HUES6 (cell line): Measurements from ENCODE around the gene ILK.

Source experiments
- H3K27ac ChIP-seq: 2 replicates; pipeline ENCODE4 v1.7.0; 2013; ENCODE audit warnings: low read depth, mild to moderate bottlenecking, low read length, inconsistent platforms
- H3K27me3 ChIP-seq: 2 replicates; pipeline ENCODE4 v1.6.1; 2013; ENCODE audit warnings: low read length; ENCODE audit not compliant: control insufficient read depth, insufficient read depth
- H3K36me3 ChIP-seq: 2 replicates; pipeline ENCODE4 v1.6.1; 2013; ENCODE audit warnings: low read length; ENCODE audit not compliant: control insufficient read depth, insufficient read depth
- H3K4me1 ChIP-seq: 2 replicates; pipeline ENCODE4 v1.6.1; 2013; ENCODE audit warnings: low read length; ENCODE audit not compliant: control insufficient read depth, insufficient read depth
- H3K4me3 ChIP-seq: 2 replicates; pipeline ENCODE4 v1.5.1; 2013; ENCODE audit warnings: low read depth, low read length
- H3K9ac ChIP-seq: one replicate; pipeline ENCODE4 v1.6.1; 2013; ENCODE audit warnings: mild to moderate bottlenecking, low read length
- H3K9me3 ChIP-seq: 2 replicates; pipeline ENCODE4 v1.6.1; 2013; ENCODE audit warnings: low read depth, low read length; ENCODE audit not compliant: control insufficient read depth, insufficient read depth

The ILK gene

DNA sequence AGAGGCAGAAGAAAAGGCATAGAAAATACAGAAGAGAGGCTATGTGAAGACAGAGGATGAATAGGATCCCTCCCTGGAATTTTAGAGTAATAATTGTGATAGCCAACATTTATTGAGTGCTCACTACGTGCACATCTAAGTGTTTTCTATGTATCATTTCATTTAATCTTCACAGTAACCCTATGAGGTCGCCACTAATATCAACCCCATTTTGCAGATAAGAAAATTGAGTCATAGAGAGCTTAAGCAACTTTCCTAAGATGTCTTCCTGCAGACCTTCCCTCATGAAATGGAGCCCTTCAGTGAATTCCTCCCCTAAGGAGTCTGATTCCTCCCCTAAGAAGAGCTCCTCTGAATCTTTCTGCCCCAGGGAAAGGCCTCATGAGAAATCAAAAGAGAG, 38.2 kb upstream of the ILK start:
- H3K4me1 ChIP-seq, result peaks cover 30% of the 10 kb centered on the region
- H3K9ac ChIP-seq, result no peak overlapping the region
- H3K4me3 ChIP-seq, result no peak overlapping the region
- H3K36me3 ChIP-seq, result no peaks in the 10 kb centered on the region; the same call in 1 of the 2 replicates
- peaks cover 1% of the 10 kb centered on the region; the same call in 1 of the 2 replicates for H3K27me3 ChIP-seq
- no peak overlapping the region for H3K27ac ChIP-seq
- H3K9me3 ChIP-seq, result no peaks in the 10 kb centered on the region

DNA sequence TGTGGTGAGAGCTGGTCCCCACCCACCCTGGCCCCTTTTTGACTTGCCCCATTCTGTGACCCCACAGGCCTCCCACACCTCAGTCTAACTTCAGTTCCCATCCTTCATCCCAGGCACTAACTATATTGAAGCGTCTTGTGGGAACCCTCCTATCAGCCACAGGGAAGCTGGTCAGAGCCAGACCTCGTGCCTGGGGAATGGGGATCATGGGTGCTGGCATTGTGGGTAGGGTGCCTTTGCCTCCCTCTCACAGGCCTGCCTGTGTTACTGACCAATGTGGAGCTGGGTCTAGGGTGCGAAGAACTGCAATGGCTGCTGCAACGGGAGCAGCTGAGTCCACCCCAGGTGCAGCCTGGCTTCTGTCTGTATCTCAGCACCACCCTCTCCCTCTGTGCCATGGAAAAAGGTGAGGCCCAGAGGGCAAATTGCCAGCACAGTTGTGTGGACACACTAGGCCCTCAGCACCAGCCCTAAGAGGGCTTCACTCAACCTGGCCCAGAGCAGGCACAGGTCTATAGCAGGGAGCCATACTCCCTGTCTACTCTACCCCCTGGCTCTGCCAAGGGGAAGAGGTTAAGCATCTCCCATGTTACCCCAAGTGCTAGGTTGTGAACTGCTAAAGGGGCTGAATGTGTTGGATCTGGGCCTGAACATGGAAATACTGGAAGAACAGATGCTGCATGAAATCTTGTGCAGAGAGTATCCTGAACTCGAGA, 37.4 kb upstream of the ILK start:
- Histone ChIP-seq H3K27ac (no peak overlapping the region), H3K36me3 (no peaks in the 10 kb centered on the region; the same call in 1 of the 2 replicates), H3K27me3 (peaks cover 4% of the 10 kb centered on the region; the same call in 1 of the 2 replicates), H3K9me3 (no peaks in the 10 kb centered on the region), H3K9ac (no peak overlapping the region), H3K4me1 (peaks cover 30% of the 10 kb centered on the region), H3K4me3 (no peak overlapping the region)

DNA sequence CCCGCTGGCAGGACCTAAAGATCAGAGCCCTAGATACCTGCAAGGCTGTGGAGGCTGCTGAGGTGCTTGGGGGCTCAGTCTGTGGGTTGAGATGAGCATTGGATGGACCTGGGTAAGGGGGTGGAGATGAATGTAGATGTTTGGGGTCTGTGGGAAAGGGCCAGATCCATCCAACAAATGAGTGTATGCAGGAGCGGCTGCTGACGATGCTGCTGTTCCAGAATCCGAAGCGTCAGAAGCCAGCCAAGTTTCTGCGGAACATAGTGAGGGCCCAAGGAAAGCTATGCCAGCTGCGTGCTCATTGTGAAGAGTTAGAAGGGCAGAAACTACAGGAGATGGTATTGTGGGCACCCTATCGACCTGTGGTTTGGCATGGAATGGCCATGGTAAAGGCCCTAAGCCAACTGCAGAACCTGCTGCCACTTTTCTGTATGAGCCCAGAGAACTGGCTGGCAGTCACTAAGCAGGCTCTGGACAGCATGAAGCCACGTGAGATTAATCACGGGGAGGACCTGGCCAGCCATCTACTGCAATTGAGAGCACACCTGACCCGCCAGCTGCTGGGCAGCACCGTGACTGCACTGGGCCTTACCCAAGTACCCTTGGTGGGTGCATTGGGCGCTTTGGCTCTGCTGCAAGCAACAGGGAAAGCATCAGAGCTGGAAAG, 36.7 kb upstream of the ILK start:
- Histone ChIP-seq H3K9me3 (no peaks in the 10 kb centered on the region), H3K4me1 (peaks cover 30% of the 10 kb centered on the region), H3K4me3 (no peak overlapping the region), H3K36me3 (no peaks in the 10 kb centered on the region), H3K27me3 (peaks cover 7% of the 10 kb centered on the region; the same call in 1 of the 2 replicates), H3K9ac (no peak overlapping the region), H3K27ac (no peak overlapping the region)

GRCh38 chr11:6567371-6567745, 36.2 kb upstream of the ILK start:
- Histone ChIP-seq H3K27me3 (peaks cover 7% of the 10 kb centered on the region; the same call in 1 of the 2 replicates), H3K4me3 (no peak overlapping the region), H3K9me3 (no peaks in the 10 kb centered on the region), H3K4me1 (peaks cover 30% of the 10 kb centered on the region), H3K27ac (no peak overlapping the region), H3K36me3 (no peaks in the 10 kb centered on the region), H3K9ac (no peak overlapping the region)

GRCh38 chr11:6568191-6568918, 35.2 kb upstream of the ILK start:
- Histone ChIP-seq H3K27ac (no peak overlapping the region), H3K36me3 (no peaks in the 10 kb centered on the region), H3K4me3 (no peak overlapping the region), H3K4me1 (peaks cover 22% of the 10 kb centered on the region), H3K27me3 (peaks cover 7% of the 10 kb centered on the region; the same call in 1 of the 2 replicates), H3K9me3 (no peaks in the 10 kb centered on the region), H3K9ac (no peak overlapping the region)

DNA sequence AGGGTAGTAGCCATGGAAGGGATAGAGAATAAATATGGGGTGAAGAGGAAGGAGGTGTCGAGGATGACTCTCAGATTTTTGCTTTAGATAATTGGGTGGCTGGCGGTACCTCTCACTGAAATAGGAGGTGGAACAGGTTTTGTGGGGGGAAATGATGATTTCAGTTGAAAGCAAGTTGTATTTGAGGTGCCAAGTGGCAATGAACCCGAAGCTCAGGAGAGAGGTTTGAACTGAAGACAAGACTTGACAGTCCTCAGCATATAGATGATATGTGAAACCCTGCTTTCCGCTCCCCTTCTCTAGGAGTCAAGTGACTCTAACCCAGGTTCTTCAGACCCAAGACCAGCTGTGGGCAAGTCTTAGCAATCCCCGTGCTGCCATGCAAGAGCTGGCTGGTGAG, 33.9 kb upstream of the ILK start:
- H3K4me1 ChIP-seq, result peaks cover 13% of the 10 kb centered on the region
- no peak overlapping the region for H3K4me3 ChIP-seq
- H3K9me3 ChIP-seq, result no peaks in the 10 kb centered on the region
- no peak overlapping the region for H3K9ac ChIP-seq
- peaks cover 7% of the 10 kb centered on the region; the same call in 1 of the 2 replicates for H3K27me3 ChIP-seq
- no peaks in the 10 kb centered on the region for H3K36me3 ChIP-seq
- no peak overlapping the region for H3K27ac ChIP-seq

- no peak overlapping the region for H3K27ac ChIP-seq
- no peaks in the 10 kb centered on the region for H3K9me3 ChIP-seq
- H3K4me3 ChIP-seq, result peak overlapping the region; percentile 34; the same call in 1 of the 2 replicates
- no peak overlapping the region for H3K9ac ChIP-seq
- H3K4me1 ChIP-seq, result peaks cover 5% of the 10 kb centered on the region
- peaks cover 7% of the 10 kb centered on the region; the same call in 1 of the 2 replicates for H3K27me3 ChIP-seq
- H3K36me3 ChIP-seq, result no peaks in the 10 kb centered on the region
These were observed 32.7 kb upstream of the ILK start for GRCh38 chr11:6570691-6571427.

DNA sequence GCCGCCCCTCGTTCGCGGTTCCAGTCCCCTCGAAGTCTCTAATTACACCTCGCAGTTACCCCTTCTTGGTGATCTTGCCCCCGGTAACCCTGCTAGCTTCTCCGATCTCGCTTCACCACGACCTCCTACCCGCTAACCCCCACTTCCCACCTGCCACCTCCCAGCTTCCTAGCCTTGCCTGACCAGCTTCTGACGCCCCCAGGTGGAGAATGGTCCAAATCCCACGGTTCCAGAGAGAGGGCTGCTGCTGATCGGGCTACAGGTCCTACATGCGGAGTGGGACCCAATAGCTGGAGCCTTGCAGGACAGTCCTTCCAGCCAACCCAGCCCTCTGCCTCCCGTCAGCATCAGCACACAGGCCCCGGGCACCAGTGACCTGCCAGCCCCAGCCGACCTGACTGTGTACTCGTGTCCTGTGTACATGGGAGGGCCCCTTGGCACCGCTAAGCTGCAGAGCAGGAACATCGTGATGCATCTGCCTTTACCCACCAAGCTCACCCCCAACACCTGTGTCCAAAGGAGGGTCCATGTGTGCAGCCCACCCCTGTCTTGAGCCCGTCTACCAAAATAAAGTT, 32.1 kb upstream of the ILK start:
- Histone ChIP-seq H3K27ac (no peak overlapping the region), H3K27me3 (peaks cover 7% of the 10 kb centered on the region; the same call in 1 of the 2 replicates), H3K4me3 (peak overlapping the region; percentile 34; the same call in 1 of the 2 replicates), H3K4me1 (peaks cover 5% of the 10 kb centered on the region), H3K9me3 (no peaks in the 10 kb centered on the region), H3K36me3 (no peaks in the 10 kb centered on the region), H3K9ac (no peak overlapping the region)

- Histone ChIP-seq H3K27me3 (peaks cover 7% of the 10 kb centered on the region; the same call in 1 of the 2 replicates), H3K27ac (no peak overlapping the region), H3K36me3 (no peaks in the 10 kb centered on the region), H3K9me3 (no peaks in the 10 kb centered on the region), H3K4me1 (peaks cover 5% of the 10 kb centered on the region), H3K9ac (no peak overlapping the region), H3K4me3 (no peak overlapping the region)
These were observed 31.4 kb upstream of the ILK start for GRCh38 chr11:6572215-6572614.
